ENCODE data around the gene PRPF8. TPM values are rescaled to one million over a fixed set of nuclear protein-coding genes. Genes with fewer than 3 reads are reported as not detected.
A peak's percentile ranks its signal among the peaks of the same experiment; 100 is the strongest.

Gene PRPF8
- total RNA-seq, 1 experiment from 2014 or later: 296 TPM

DNA sequence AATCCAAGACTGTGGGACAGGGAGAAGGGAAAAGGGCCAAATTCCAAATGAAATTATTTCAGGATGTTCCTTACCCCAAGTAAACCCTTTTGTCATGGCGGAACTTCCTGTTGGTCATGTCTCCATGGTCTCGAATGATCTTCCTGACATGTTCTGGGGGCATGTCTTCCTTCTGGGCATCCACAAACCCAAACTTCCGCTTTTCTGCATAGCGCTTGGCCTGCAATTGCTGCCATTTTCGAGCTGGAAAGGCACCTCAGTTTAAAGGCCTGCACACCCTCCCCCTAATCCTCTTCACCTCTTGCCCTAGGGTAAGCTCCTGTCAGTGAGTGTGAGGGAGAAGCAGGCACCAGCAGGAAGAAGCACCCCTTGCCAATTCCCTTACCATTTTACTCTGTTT is 1.2 kb downstream of the PRPF8 start:
- H3K27me3 ChIP-seq (ENCODE audit: control insufficient read depth, insufficient read depth, low read length): no peaks in the 10 kb centered on the region
- in situ Hi-C loops (cut with HindIII; ENCODE audit: low pct_unique_long_range_greater_than_20kb, low sequenced_read_pairs): no loop called here
- CTCF ChIA-PET: no interaction called here
- 0 out of 2 replicates have a peak, but pooled peaks cover 2% of the 10 kb centered on the region for H3K4me1 ChIP-seq (ENCODE audit: control insufficient read depth, insufficient read depth, low read length)
- H3K27ac ChIP-seq (ENCODE audit: low read length): peak overlapping the region; percentile 85; the same call in 1 of the 2 replicates
- ATAC-seq: no peak
- H3K36me3 ChIP-seq (ENCODE audit: control insufficient read depth, insufficient read depth, low read length): peaks cover 28% of the 10 kb centered on the region
- H3K4me3 ChIP-seq (ENCODE audit: low read depth in 2 of 2, low read length in 2 of 2): peak overlapping the region; percentile 84 to 86
- no peak for DNase-seq (ENCODE audit: low read depth, low spot score)
- no TSS peak for BruUV-seq (replicated peaks)
- intact Hi-C loops (cut with micrococcal nuclease; ENCODE audit: unreplicated experiment): no loop called here
- TF ChIP-seq SIN3A (IDR thresholded peaks at IDR 0.05; ENCODE audit: borderline replicate concordance, insufficient read depth, low read depth, low read length): no peak
- TF ChIP-seq, protein P1, sequence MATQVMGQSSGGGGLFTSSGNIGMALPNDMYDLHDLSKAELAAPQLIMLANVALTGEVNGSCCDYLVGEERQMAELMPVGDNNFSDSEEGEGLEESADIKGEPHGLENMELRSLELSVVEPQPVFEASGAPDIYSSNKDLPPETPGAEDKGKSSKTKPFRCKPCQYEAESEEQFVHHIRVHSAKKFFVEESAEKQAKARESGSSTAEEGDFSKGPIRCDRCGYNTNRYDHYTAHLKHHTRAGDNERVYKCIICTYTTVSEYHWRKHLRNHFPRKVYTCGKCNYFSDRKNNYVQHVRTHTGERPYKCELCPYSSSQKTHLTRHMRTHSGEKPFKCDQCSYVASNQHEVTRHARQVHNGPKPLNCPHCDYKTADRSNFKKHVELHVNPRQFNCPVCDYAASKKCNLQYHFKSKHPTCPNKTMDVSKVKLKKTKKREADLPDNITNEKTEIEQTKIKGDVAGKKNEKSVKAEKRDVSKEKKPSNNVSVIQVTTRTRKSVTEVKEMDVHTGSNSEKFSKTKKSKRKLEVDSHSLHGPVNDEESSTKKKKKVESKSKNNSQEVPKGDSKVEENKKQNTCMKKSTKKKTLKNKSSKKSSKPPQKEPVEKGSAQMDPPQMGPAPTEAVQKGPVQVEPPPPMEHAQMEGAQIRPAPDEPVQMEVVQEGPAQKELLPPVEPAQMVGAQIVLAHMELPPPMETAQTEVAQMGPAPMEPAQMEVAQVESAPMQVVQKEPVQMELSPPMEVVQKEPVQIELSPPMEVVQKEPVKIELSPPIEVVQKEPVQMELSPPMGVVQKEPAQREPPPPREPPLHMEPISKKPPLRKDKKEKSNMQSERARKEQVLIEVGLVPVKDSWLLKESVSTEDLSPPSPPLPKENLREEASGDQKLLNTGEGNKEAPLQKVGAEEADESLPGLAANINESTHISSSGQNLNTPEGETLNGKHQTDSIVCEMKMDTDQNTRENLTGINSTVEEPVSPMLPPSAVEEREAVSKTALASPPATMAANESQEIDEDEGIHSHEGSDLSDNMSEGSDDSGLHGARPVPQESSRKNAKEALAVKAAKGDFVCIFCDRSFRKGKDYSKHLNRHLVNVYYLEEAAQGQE (IDR thresholded peaks at IDR 0.05; ENCODE audit: insufficient read depth in 1 of 2, low read depth in 2 of 2, low read length in 1 of 2): no peak
- TF ChIP-seq TCF7L2 (IDR thresholded peaks at IDR 0.05; ENCODE audit: low read depth, low read length): no peak
- TF ChIP-seq POLR2AphosphoS5 (IDR thresholded peaks at IDR 0.05; ENCODE audit: low read depth, low read length): no peak
- TF ChIP-seq, protein P2, sequence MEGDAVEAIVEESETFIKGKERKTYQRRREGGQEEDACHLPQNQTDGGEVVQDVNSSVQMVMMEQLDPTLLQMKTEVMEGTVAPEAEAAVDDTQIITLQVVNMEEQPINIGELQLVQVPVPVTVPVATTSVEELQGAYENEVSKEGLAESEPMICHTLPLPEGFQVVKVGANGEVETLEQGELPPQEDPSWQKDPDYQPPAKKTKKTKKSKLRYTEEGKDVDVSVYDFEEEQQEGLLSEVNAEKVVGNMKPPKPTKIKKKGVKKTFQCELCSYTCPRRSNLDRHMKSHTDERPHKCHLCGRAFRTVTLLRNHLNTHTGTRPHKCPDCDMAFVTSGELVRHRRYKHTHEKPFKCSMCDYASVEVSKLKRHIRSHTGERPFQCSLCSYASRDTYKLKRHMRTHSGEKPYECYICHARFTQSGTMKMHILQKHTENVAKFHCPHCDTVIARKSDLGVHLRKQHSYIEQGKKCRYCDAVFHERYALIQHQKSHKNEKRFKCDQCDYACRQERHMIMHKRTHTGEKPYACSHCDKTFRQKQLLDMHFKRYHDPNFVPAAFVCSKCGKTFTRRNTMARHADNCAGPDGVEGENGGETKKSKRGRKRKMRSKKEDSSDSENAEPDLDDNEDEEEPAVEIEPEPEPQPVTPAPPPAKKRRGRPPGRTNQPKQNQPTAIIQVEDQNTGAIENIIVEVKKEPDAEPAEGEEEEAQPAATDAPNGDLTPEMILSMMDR (IDR thresholded peaks at IDR 0.05): no peak
- POLR2A ChIA-PET: interaction anchor here (0.7 kb wide), 1 partner anchor 26 kb away, joined by 5 read pairs; no protein-coding TSS in a partner anchor
- no peaks in the 10 kb centered on the region for H3K9me3 ChIP-seq (ENCODE audit: control insufficient read depth, insufficient read depth, low read depth, low read length)

- no peaks in the 10 kb centered on the region for H3K9me3 ChIP-seq (ENCODE audit: control insufficient read depth, insufficient read depth, low read depth, low read length)
- peaks cover 56% of the 10 kb centered on the region for H3K36me3 ChIP-seq (ENCODE audit: control insufficient read depth, insufficient read depth, low read length)
- intact Hi-C loops (cut with micrococcal nuclease; ENCODE audit: unreplicated experiment): no loop called here
- no peak for ATAC-seq
- no peak for DNase-seq (ENCODE audit: low read depth, low spot score)
- H3K27me3 ChIP-seq (ENCODE audit: control insufficient read depth, insufficient read depth, low read length): no peaks in the 10 kb centered on the region
- no peaks in the 10 kb centered on the region for H3K4me1 ChIP-seq (ENCODE audit: control insufficient read depth, insufficient read depth, low read length)
- ChIA-PET CTCF (no interaction called here), POLR2A (no interaction called here)
- in situ Hi-C loops (cut with HindIII; ENCODE audit: low pct_unique_long_range_greater_than_20kb, low sequenced_read_pairs): no loop called here
- no peak overlapping the region for H3K4me3 ChIP-seq (ENCODE audit: low read depth in 2 of 2, low read length in 2 of 2)
- H3K27ac ChIP-seq (ENCODE audit: low read length): no peak overlapping the region
- BruUV-seq (replicated peaks): no TSS peak
- TF ChIP-seq SIN3A (IDR thresholded peaks at IDR 0.05; ENCODE audit: borderline replicate concordance, insufficient read depth, low read depth, low read length) (no peak), TCF7L2 (IDR thresholded peaks at IDR 0.05; ENCODE audit: low read depth, low read length) (no peak), POLR2AphosphoS5 (IDR thresholded peaks at IDR 0.05; ENCODE audit: low read depth, low read length) (no peak)
- TF ChIP-seq, protein P1 (IDR thresholded peaks at IDR 0.05; ENCODE audit: insufficient read depth in 1 of 2, low read depth in 2 of 2, low read length in 1 of 2): no peak
- TF ChIP-seq, protein P2 (IDR thresholded peaks at IDR 0.05): no peak
Observed at GRCh38 chr17:1676401-1676800, 8.3 kb downstream of the PRPF8 start.
